NCI-H2107 treated with DMSO at 0.1 percent for 48 hours (cell line): ENCODE measurements around the gene TRA2B.
A peak's percentile ranks its signal among the peaks of the same experiment; 100 is the strongest.

Experiments
- DNase-seq: peaks from one replicate; lab custom pipeline; 2025; ENCODE audit not compliant: unreplicated experiment; lab: John Stamatoyannopoulos, UW

TRA2B gene

GRCh38 chr3:185954366-185954723 lies 16.5 kb upstream of the TRA2B start:
- no peak for DNase-seq

- DNase-seq = no peak
Measured at GRCh38 chr3:185950728-185951127, 12.9 kb upstream of the TRA2B start.

- no peak for DNase-seq
Measured at GRCh38 chr3:185949515-185949914, 11.7 kb upstream of the TRA2B start.

GRCh38 chr3:185948292-185948691 lies 10.5 kb upstream of the TRA2B start:
- DNase-seq = no peak

- no peak for DNase-seq
Measured at GRCh38 chr3:185943760-185944106, 5.9 kb upstream of the TRA2B start.

GRCh38 chr3:185942907-185943759 lies 5.3 kb upstream of the TRA2B start:
- peak; percentile 100 for DNase-seq

GRCh38 chr3:185942396-185942795 lies 4.6 kb upstream of the TRA2B start:
- no peak for DNase-seq

GRCh38 chr3:185940951-185941350 lies 3.1 kb upstream of the TRA2B start:
- DNase-seq = peak; percentile 71

GRCh38 chr3:185939721-185940120 lies 1.9 kb upstream of the TRA2B start:
- DNase-seq = no peak

- peak; percentile 91 for DNase-seq
Measured at GRCh38 chr3:185936814-185937688, 763 bp downstream of the TRA2B start.

- no peak for DNase-seq
Measured at GRCh38 chr3:185936273-185936629, 1.6 kb downstream of the TRA2B start.

- peak; percentile 46 for DNase-seq
Measured at GRCh38 chr3:185935465-185936272, 2.1 kb downstream of the TRA2B start.

GRCh38 chr3:185934767-185935464 lies 2.9 kb downstream of the TRA2B start:
- no peak for DNase-seq

- peak; percentile 31 for DNase-seq
Measured at GRCh38 chr3:185934174-185934557, 3.6 kb downstream of the TRA2B start.

GRCh38 chr3:185933374-185934173 lies 4.2 kb downstream of the TRA2B start:
- no peak for DNase-seq

GRCh38 chr3:185931777-185932612 lies 5.8 kb downstream of the TRA2B start:
- peak; percentile 30 for DNase-seq

- no peak for DNase-seq
Measured at GRCh38 chr3:185930393-185931107, 7.3 kb downstream of the TRA2B start.
